T-helper 17 cell (primary cell): ENCODE data around the gene LRRTM1. TPM values are rescaled to one million over a fixed set of nuclear protein-coding genes. Genes with fewer than 3 reads are reported as not detected.

Source experiments
- ATAC-seq: fragments of 150-1000 bp; cut with Tn5 transposase; 2 replicates; pipeline ENCODE4 v1.10.0; 2021; ENCODE audit warnings: mild to moderate bottlenecking, moderate library complexity
- DNase-seq, 3 donors: peaks; one replicate each; pipeline versions ENCODE4 v3.0.0 to v3.0.0-alpha.2; 2020 to 2021
- H3K9me3 ChIP-seq: one replicate; pipeline ENCODE4 v1.7.0; 2013; ENCODE audit warnings: low read length, mild to moderate bottlenecking; ENCODE audit not compliant: control insufficient read depth, poor library complexity, severe bottlenecking
- H3K27ac Mint-ChIP-seq: one replicate; pipeline ENCODE4 v1.8.0; 2022; ENCODE audit warnings: mild to moderate bottlenecking, moderate library complexity, mixed read lengths
- H3K27me3 Mint-ChIP-seq: one replicate; pipeline ENCODE4 v1.8.0; 2022; ENCODE audit warnings: mixed read lengths
- H3K36me3 Mint-ChIP-seq: one replicate; pipeline ENCODE4 v1.8.0; 2022; ENCODE audit warnings: low read depth, mixed read lengths
- H3K4me1 Mint-ChIP-seq: one replicate; pipeline ENCODE4 v1.8.0; 2022; ENCODE audit warnings: mild to moderate bottlenecking, mixed read lengths
- H3K4me3 Mint-ChIP-seq: one replicate; pipeline ENCODE4 v1.8.0; 2022; ENCODE audit warnings: mild to moderate bottlenecking, moderate library complexity, mixed read lengths
- total RNA-seq, 4 donors: library from RNA in 2 of 4; stranded (reverse) in 2 of 4; gene quantifications; one replicate each; pipeline ENCODE4 v1.2.3 and lab custom pipeline; 2022 to 2026

The LRRTM1 gene
- total RNA-seq, 2 donors from 2014 or later: not detected

DNA sequence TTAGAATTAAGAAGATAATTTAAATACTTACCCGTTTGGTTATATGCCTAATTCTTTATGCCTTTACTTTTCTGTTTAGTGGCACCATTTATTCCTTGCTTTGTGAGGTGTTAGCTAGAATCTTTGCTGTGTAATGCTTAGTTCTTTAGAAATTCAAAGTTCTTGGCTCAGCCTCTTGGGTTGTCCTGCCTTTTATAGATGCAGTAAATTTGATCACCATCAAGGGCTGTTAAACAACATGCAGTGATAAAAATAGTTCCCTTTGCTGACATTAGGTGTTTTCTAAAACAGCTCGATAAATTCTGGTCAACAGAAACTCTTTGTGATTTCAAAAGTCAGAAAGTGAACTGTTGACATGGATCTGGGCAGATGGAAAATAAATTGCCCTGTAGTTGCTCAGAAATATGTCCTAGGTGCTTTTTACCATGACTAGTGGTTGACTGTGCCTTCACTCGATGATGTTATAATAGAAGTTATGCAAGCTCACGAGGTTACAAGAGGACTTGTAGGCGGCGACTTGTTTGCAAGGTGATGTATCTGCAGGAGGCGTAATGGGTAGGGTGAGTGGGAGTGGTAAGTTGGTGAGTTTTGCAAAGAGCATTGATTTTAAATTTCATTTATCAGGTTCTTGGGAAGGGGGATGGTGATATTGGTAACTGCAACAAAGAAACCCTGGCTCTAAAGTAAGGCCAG lies 52.1 kb downstream of the LRRTM1 start:
- DNase-seq: no peak
- no peaks in the 10 kb centered on the region for H3K27me3 Mint-ChIP-seq

More for the DNA sequence above, 52.1 kb downstream of the LRRTM1 start:
- Mint-ChIP-seq H3K27ac (no peak overlapping the region), H3K4me1 (no peaks in the 10 kb centered on the region), H3K4me3 (no peak overlapping the region), H3K36me3 (no peaks in the 10 kb centered on the region)
- no peak for ATAC-seq
- H3K9me3 ChIP-seq: no peaks in the 10 kb centered on the region
